Measurements from ENCODE around the gene ZFYVE1. TPM values are rescaled to one million over a fixed set of nuclear protein-coding genes. Genes with fewer than 3 reads are reported as not detected.

The ZFYVE1 gene
- total RNA-seq, 2 experiments from 2014 or later, result 12.5 to 12.9 TPM

GRCh38 chr14:72946491-72946890 lies 80.4 kb downstream of the ZFYVE1 start:
- peaks cover 2% of the 10 kb centered on the region for H3K4me1 Mint-ChIP-seq
- no peak for DNase-seq
- ChIA-PET POLR2A (no interaction called here), CTCF (no interaction called here)
- H3K9me3 Mint-ChIP-seq, result no peaks in the 10 kb centered on the region
- H3K36me3 Mint-ChIP-seq (ENCODE audit: low read depth), result peaks cover 29% of the 10 kb centered on the region
- H3K27me3 Mint-ChIP-seq, result no peaks in the 10 kb centered on the region
- H3K4me3 Mint-ChIP-seq, result no peak overlapping the region
- no peak overlapping the region for H3K27ac Mint-ChIP-seq

- Mint-ChIP-seq H3K36me3 (ENCODE audit: low read depth) (peaks cover 29% of the 10 kb centered on the region), H3K9me3 (no peaks in the 10 kb centered on the region), H3K27me3 (no peaks in the 10 kb centered on the region), H3K27ac (no peak overlapping the region), H3K4me3 (no peak overlapping the region), H3K4me1 (peaks cover 2% of the 10 kb centered on the region)
- POLR2A ChIA-PET, result no interaction called here
- DNase-seq, result no peak
- CTCF ChIA-PET, result no interaction called here
These were observed 81.4 kb downstream of the ZFYVE1 start for GRCh38 chr14:72945356-72946027.

- no peak overlapping the region for H3K27ac Mint-ChIP-seq
- H3K4me1 Mint-ChIP-seq, result peaks cover 2% of the 10 kb centered on the region
- H3K27me3 Mint-ChIP-seq, result no peaks in the 10 kb centered on the region
- peaks cover 31% of the 10 kb centered on the region for H3K36me3 Mint-ChIP-seq (ENCODE audit: low read depth)
- no peak overlapping the region for H3K4me3 Mint-ChIP-seq
- CTCF ChIA-PET, result no interaction called here
- no peaks in the 10 kb centered on the region for H3K9me3 Mint-ChIP-seq
- DNase-seq, result no peak
- POLR2A ChIA-PET, result no interaction called here
These were observed 83.0 kb downstream of the ZFYVE1 start for GRCh38 chr14:72943876-72944430.

- ChIA-PET POLR2A (no interaction called here), CTCF (interaction anchor here (0.5 kb wide), 1 partner anchor 70 kb away, joined by 3 read pairs; no protein-coding TSS in a partner anchor)
- no peak overlapping the region for H3K27ac Mint-ChIP-seq
- no peak overlapping the region for H3K4me3 Mint-ChIP-seq
- DNase-seq, result no peak
- H3K27me3 Mint-ChIP-seq, result no peaks in the 10 kb centered on the region
- peaks cover 35% of the 10 kb centered on the region for H3K36me3 Mint-ChIP-seq (ENCODE audit: low read depth)
- H3K4me1 Mint-ChIP-seq, result peaks cover 4% of the 10 kb centered on the region
- H3K9me3 Mint-ChIP-seq, result no peaks in the 10 kb centered on the region
These were observed 84.0 kb downstream of the ZFYVE1 start for GRCh38 chr14:72942934-72943333.

- ChIA-PET CTCF (no interaction called here), POLR2A (no interaction called here)
- Mint-ChIP-seq H3K4me3 (no peak overlapping the region), H3K36me3 (ENCODE audit: low read depth) (peaks cover 35% of the 10 kb centered on the region), H3K27me3 (no peaks in the 10 kb centered on the region), H3K9me3 (no peaks in the 10 kb centered on the region), H3K4me1 (peaks cover 18% of the 10 kb centered on the region), H3K27ac (no peak overlapping the region)
- DNase-seq, result no peak
These were observed 85.5 kb downstream of the ZFYVE1 start for GRCh38 chr14:72941286-72941985.

- Mint-ChIP-seq H3K4me1 (peaks cover 18% of the 10 kb centered on the region), H3K4me3 (no peak overlapping the region)
These were observed 87.3 kb downstream of the ZFYVE1 start for GRCh38 chr14:72939630-72940029.

GRCh38 chr14:72932893-72933292 lies 94.0 kb downstream of the ZFYVE1 start:
- Mint-ChIP-seq H3K4me3 (no peak overlapping the region), H3K4me1 (peaks cover 19% of the 10 kb centered on the region), H3K9me3 (no peaks in the 10 kb centered on the region), H3K36me3 (ENCODE audit: low read depth) (peaks cover 9% of the 10 kb centered on the region), H3K27ac (no peak overlapping the region), H3K27me3 (no peaks in the 10 kb centered on the region)
- POLR2A ChIA-PET, result no interaction called here
- DNase-seq, result no peak
- CTCF ChIA-PET, result interaction anchor here (1.0 kb wide), 1 partner anchor 28 kb away, joined by 3 read pairs; no protein-coding TSS in a partner anchor

More at GRCh38 chr14:72939630-72940029, 87.3 kb downstream of the ZFYVE1 start:
- ChIA-PET CTCF (interaction anchor here (0.9 to 1.9 kb wide), 2 partner anchors 9 to 164 kb away, joined by 4 to 7 read pairs; no protein-coding TSS in a partner anchor), POLR2A (no interaction called here)
- no peak overlapping the region for H3K27ac Mint-ChIP-seq
- no peaks in the 10 kb centered on the region for H3K27me3 Mint-ChIP-seq
- peaks cover 29% of the 10 kb centered on the region for H3K36me3 Mint-ChIP-seq (ENCODE audit: low read depth)
- DNase-seq, result no peak
- no peaks in the 10 kb centered on the region for H3K9me3 Mint-ChIP-seq

GRCh38 chr14:72929316-72930080 lies 97.4 kb downstream of the ZFYVE1 start:
- no peak overlapping the region for H3K27ac Mint-ChIP-seq
- peaks cover 1% of the 10 kb centered on the region for H3K36me3 Mint-ChIP-seq (ENCODE audit: low read depth)
- H3K4me1 Mint-ChIP-seq, result peaks cover 18% of the 10 kb centered on the region
- peaks cover 4% of the 10 kb centered on the region for H3K27me3 Mint-ChIP-seq
- no peak overlapping the region for H3K4me3 Mint-ChIP-seq
- H3K9me3 Mint-ChIP-seq, result no peaks in the 10 kb centered on the region
- CTCF ChIA-PET, result no interaction called here
- no peak for DNase-seq
- POLR2A ChIA-PET, result no interaction called here

- H3K4me3 Mint-ChIP-seq, result no peak overlapping the region
- H3K27ac Mint-ChIP-seq, result no peak overlapping the region
- peaks cover 1% of the 10 kb centered on the region for H3K36me3 Mint-ChIP-seq (ENCODE audit: low read depth)
- H3K9me3 Mint-ChIP-seq, result no peaks in the 10 kb centered on the region
- ChIA-PET POLR2A (no interaction called here), CTCF (no interaction called here)
- H3K4me1 Mint-ChIP-seq, result peaks cover 18% of the 10 kb centered on the region
- H3K27me3 Mint-ChIP-seq, result peaks cover 6% of the 10 kb centered on the region
- no peak for DNase-seq
These were observed 98.0 kb downstream of the ZFYVE1 start for GRCh38 chr14:72928872-72929271.

- peaks cover 12% of the 10 kb centered on the region for H3K27me3 Mint-ChIP-seq
- peak within 1 kb of the TSS; percentile 97 for H3K4me3 Mint-ChIP-seq
- H3K9me3 Mint-ChIP-seq, result no peaks in the 10 kb centered on the region
- H3K27ac Mint-ChIP-seq, result peak within 1 kb of the TSS; percentile 98
- POLR2A ChIA-PET, result no interaction called here
- H3K4me1 Mint-ChIP-seq, result peaks cover 13% of the 10 kb centered on the region
- CTCF ChIA-PET, result interaction anchor here (1.3 to 1.8 kb wide), 2 partner anchors 42 to 410 kb away, joined by 3 to 4 read pairs; no protein-coding TSS in a partner anchor
- peaks cover 1% of the 10 kb centered on the region for H3K36me3 Mint-ChIP-seq (ENCODE audit: low read depth)
- DNase-seq, result peak; percentile 97
These were observed 100.4 kb downstream of the ZFYVE1 start, which contains the start of gene DCAF4 for GRCh38 chr14:72926292-72927028. DCAF4 (plus strand) TSS chr14:72926464; CDS start chr14:72937979, 11,515 bp downstream.

GRCh38 chr14:72925815-72926291 lies 101.1 kb downstream of the ZFYVE1 start:
- DNase-seq, result no peak
- peaks cover 12% of the 10 kb centered on the region for H3K4me1 Mint-ChIP-seq
- H3K4me3 Mint-ChIP-seq, result peak overlapping the region; percentile 97
- peaks cover 17% of the 10 kb centered on the region for H3K27me3 Mint-ChIP-seq
- CTCF ChIA-PET, result interaction anchor here (1.0 to 1.8 kb wide), 4 partner anchors 12 to 409 kb away, joined by 3 to 5 read pairs (median 4); no protein-coding TSS in a partner anchor
- no peaks in the 10 kb centered on the region for H3K9me3 Mint-ChIP-seq
- peak overlapping the region; percentile 98 for H3K27ac Mint-ChIP-seq
- peaks cover 1% of the 10 kb centered on the region for H3K36me3 Mint-ChIP-seq (ENCODE audit: low read depth)
- POLR2A ChIA-PET, result interaction anchor here (0.7 kb wide), 1 partner anchor 134 kb away, joined by 3 read pairs; no protein-coding TSS in a partner anchor
